Frontal cortex (tissue), 4 donors: ENCODE data around the gene SNW1. TPM values are rescaled to one million over a fixed set of nuclear protein-coding genes. Genes with fewer than 3 reads are reported as not detected.
"Not testable (repeated sequence)": the region's sequence is repeated elsewhere in the genome, so short reads cannot be mapped to it uniquely, and the experiment has no call there.

Experiments
- DNase-seq, 2 donors: peaks; one replicate each; pipeline ENCODE4 v3.0.0; 2012; ENCODE audit warnings: low spot score in 2 of 2
- FAIRE-seq: peaks from 2 replicates; lab custom pipeline; 2012; peaks lifted over from hg19 to GRCh38; lab: Jason Lieb, UNC
- total RNA-seq: library from RNA; depleted of rRNA; stranded (reverse); fragments of >200 nt; gene quantifications from one replicate; pipeline ENCODE4 v1.2.3, GENCODE V29; 2014
- donor health status: control.
- donor health status: control.
- donor health status: control.

Gene SNW1
- 63.6 TPM for total RNA-seq

- no peak for FAIRE-seq
These were observed at the start of gene SNW1 for GRCh38 chr14:77760381-77761204. Gene SNW1 (minus strand): TSS chr14:77761156. CDS start chr14:77761127, 29 bp downstream.

GRCh38 chr14:77809011-77809410, 48.1 kb upstream of the SNW1 start:
- FAIRE-seq (no peak), DNase-seq (no peak)

More at GRCh38 chr14:77760381-77761204, at the start of gene SNW1:
- DNase-seq: peak; percentile 77 to 88

GRCh38 chr14:77808250-77808649, 47.3 kb upstream of the SNW1 start:
- DNase-seq: no peak
- FAIRE-seq: no peak

GRCh38 chr14:77805706-77806105, 44.8 kb upstream of the SNW1 start:
- DNase-seq: no peak
- no peak for FAIRE-seq

GRCh38 chr14:77804592-77804991, 43.6 kb upstream of the SNW1 start:
- DNase-seq (no peak), FAIRE-seq (no peak)

- no peak for DNase-seq
- FAIRE-seq: no peak
These were observed 39.9 kb upstream of the SNW1 start for GRCh38 chr14:77800814-77801213.

- DNase-seq (peak; percentile 82 to 89), FAIRE-seq (no peak)
These were observed 39.1 kb upstream of the SNW1 start, which contains the start of gene ADCK1 for GRCh38 chr14:77799863-77800730. Gene ADCK1 (plus strand): TSS chr14:77800109. CDS start chr14:77818979, 18,870 bp downstream.

- not testable (repeated sequence) for FAIRE-seq, DNase-seq
These were observed 38.5 kb upstream of the SNW1 start for GRCh38 chr14:77799456-77799855.

GRCh38 chr14:77794357-77794756, 33.4 kb upstream of the SNW1 start:
- no peak for FAIRE-seq

GRCh38 chr14:77793255-77793654, 32.3 kb upstream of the SNW1 start:
- DNase-seq, FAIRE-seq: not testable (repeated sequence)

More at GRCh38 chr14:77794357-77794756, 33.4 kb upstream of the SNW1 start:
- DNase-seq: no peak

GRCh38 chr14:77791225-77791600, 30.3 kb upstream of the SNW1 start:
- no peak for DNase-seq
- no peak for FAIRE-seq

GRCh38 chr14:77790566-77791224, 29.7 kb upstream of the SNW1 start:
- DNase-seq (no peak), FAIRE-seq (no peak)

- FAIRE-seq (no peak), DNase-seq (no peak)
These were observed 25.2 kb upstream of the SNW1 start for GRCh38 chr14:77786148-77786547.

- DNase-seq (no peak), FAIRE-seq (no peak)
These were observed 21.2 kb upstream of the SNW1 start for GRCh38 chr14:77782202-77782601.

GRCh38 chr14:77773966-77774365, 13.0 kb upstream of the SNW1 start:
- not testable (repeated sequence) for FAIRE-seq, DNase-seq

GRCh38 chr14:77768442-77769069, 7.6 kb upstream of the SNW1 start:
- not testable (repeated sequence) for FAIRE-seq, DNase-seq

- no peak for FAIRE-seq
- no peak for DNase-seq
These were observed 3.0 kb upstream of the SNW1 start for GRCh38 chr14:77763978-77764377.

GRCh38 chr14:77763316-77763715, 2.4 kb upstream of the SNW1 start:
- DNase-seq (no peak), FAIRE-seq (no peak)

- DNase-seq: peak in 1 of 2 donors; percentile 22
- no peak for FAIRE-seq
These were observed 412 bp upstream of the SNW1 start for GRCh38 chr14:77761205-77761931.
